NCI-H524 treated with DMSO at 0.1 percent for 48 hours (cell line): Measurements from ENCODE around the gene OLFML2B.

Source experiments
- DNase-seq: peaks from one replicate; lab custom pipeline; 2025; lab: John Stamatoyannopoulos, UW

Gene OLFML2B

GRCh38 chr1:161945306-161946060, 78.2 kb downstream of the OLFML2B start:
- DNase-seq = no peak

- no peak for DNase-seq
These were observed 79.3 kb downstream of the OLFML2B start for GRCh38 chr1:161944381-161944780.

GRCh38 chr1:161943737-161944136, 79.9 kb downstream of the OLFML2B start:
- DNase-seq = no peak

GRCh38 chr1:161941726-161942436, 81.8 kb downstream of the OLFML2B start:
- DNase-seq = no peak

- DNase-seq = no peak
These were observed 82.6 kb downstream of the OLFML2B start for GRCh38 chr1:161940866-161941591.

- no peak for DNase-seq
These were observed 86.9 kb downstream of the OLFML2B start for GRCh38 chr1:161936786-161937185.

GRCh38 chr1:161935264-161935663, 88.4 kb downstream of the OLFML2B start:
- DNase-seq = no peak

GRCh38 chr1:161933592-161934588, 89.8 kb downstream of the OLFML2B start:
- no peak for DNase-seq
